ENCODE results near the gene MAP3K4. TPM values are rescaled to one million over a fixed set of nuclear protein-coding genes. Genes with fewer than 3 reads are reported as not detected.

The MAP3K4 gene
- total RNA-seq, 1 donor from 2014 or later = 31.9 TPM

GRCh38 chr6:161019324-161019839 is 27.8 kb downstream of the MAP3K4 start:
- DNase-seq (ENCODE audit: low read depth) = no peak
- no peak overlapping the region for H3K4me3 ChIP-seq (ENCODE audit: low read depth, low read length)
- no peak for TF ChIP-seq CTCF (conservative IDR thresholded peaks at IDR 0.05; ENCODE audit: low read depth, low read length)

- no peak for DNase-seq (ENCODE audit: low read depth)
- H3K4me3 ChIP-seq (ENCODE audit: low read depth, low read length) = no peak overlapping the region
- no peak for TF ChIP-seq CTCF (conservative IDR thresholded peaks at IDR 0.05; ENCODE audit: low read depth, low read length)
Measured at GRCh38 chr6:161021543-161021942, 30.0 kb downstream of the MAP3K4 start.

GRCh38 chr6:161021998-161022743 is 30.6 kb downstream of the MAP3K4 start:
- TF ChIP-seq CTCF (conservative IDR thresholded peaks at IDR 0.05; ENCODE audit: low read depth, low read length) = no peak
- DNase-seq (ENCODE audit: low read depth) = no peak
- no peak overlapping the region for H3K4me3 ChIP-seq (ENCODE audit: low read depth, low read length)

- DNase-seq (ENCODE audit: low read depth) = no peak
- H3K4me3 ChIP-seq (ENCODE audit: low read depth, low read length) = no peak overlapping the region
- no peak for TF ChIP-seq CTCF (conservative IDR thresholded peaks at IDR 0.05; ENCODE audit: low read depth, low read length)
Measured at GRCh38 chr6:161023316-161023715, 31.7 kb downstream of the MAP3K4 start.

- TF ChIP-seq CTCF (conservative IDR thresholded peaks at IDR 0.05; ENCODE audit: low read depth, low read length) = no peak
- H3K4me3 ChIP-seq (ENCODE audit: low read depth, low read length) = no peak overlapping the region
- no peak for DNase-seq (ENCODE audit: low read depth)
Measured at GRCh38 chr6:161024364-161024920, 32.9 kb downstream of the MAP3K4 start.

GRCh38 chr6:161027385-161027784 is 35.8 kb downstream of the MAP3K4 start:
- TF ChIP-seq CTCF (conservative IDR thresholded peaks at IDR 0.05; ENCODE audit: low read depth, low read length) = no peak
- H3K4me3 ChIP-seq (ENCODE audit: low read depth, low read length) = no peak overlapping the region
- no peak for DNase-seq (ENCODE audit: low read depth)
